Measurements from ENCODE around the gene CCNDBP1. TPM values are rescaled to one million over a fixed set of nuclear protein-coding genes. Genes with fewer than 3 reads are reported as not detected.

Gene CCNDBP1
- total RNA-seq, 1 donor from 2014 or later = 86.8 TPM

DNA sequence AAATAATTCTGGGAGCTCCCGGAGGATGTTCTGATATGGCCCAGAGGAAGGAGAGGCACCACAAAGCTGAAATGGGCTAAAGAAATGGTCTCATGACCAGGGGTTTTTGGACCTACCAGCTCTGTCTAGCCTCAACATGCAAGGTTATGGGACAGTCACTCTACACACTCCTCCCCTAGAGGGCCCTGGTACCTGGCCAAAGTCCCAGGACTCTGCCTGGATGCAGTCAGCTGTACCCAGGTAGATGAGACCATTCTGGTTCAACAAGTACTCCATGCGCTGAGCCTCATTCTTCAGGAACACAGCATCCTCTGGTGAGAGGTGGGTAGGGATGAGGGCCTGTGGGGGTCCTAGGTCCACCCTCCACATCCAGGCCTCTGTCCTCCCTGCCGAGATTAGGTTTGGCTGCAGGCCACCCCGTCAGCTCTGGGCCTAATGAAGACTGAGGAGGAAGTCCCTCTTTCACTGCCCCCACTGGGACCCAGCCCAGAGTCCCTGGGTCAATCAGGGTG lies 26.1 kb downstream of the CCNDBP1 start:
- TF ChIP-seq, protein P1, sequence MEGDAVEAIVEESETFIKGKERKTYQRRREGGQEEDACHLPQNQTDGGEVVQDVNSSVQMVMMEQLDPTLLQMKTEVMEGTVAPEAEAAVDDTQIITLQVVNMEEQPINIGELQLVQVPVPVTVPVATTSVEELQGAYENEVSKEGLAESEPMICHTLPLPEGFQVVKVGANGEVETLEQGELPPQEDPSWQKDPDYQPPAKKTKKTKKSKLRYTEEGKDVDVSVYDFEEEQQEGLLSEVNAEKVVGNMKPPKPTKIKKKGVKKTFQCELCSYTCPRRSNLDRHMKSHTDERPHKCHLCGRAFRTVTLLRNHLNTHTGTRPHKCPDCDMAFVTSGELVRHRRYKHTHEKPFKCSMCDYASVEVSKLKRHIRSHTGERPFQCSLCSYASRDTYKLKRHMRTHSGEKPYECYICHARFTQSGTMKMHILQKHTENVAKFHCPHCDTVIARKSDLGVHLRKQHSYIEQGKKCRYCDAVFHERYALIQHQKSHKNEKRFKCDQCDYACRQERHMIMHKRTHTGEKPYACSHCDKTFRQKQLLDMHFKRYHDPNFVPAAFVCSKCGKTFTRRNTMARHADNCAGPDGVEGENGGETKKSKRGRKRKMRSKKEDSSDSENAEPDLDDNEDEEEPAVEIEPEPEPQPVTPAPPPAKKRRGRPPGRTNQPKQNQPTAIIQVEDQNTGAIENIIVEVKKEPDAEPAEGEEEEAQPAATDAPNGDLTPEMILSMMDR (IDR thresholded peaks at IDR 0.05; ENCODE audit: partially characterized antibody, unreplicated experiment) = no peak
- H3K4me1 Mint-ChIP-seq (ENCODE audit: low read depth, unreplicated experiment) = no peaks in the 10 kb centered on the region
- DNase-seq = no peak
- H3K27ac Mint-ChIP-seq (ENCODE audit: unreplicated experiment) = no peak overlapping the region
- H3K36me3 Mint-ChIP-seq (ENCODE audit: unreplicated experiment) = no peaks in the 10 kb centered on the region
- H3K4me3 Mint-ChIP-seq (ENCODE audit: unreplicated experiment) = no peak overlapping the region
- H3K9me3 Mint-ChIP-seq (ENCODE audit: unreplicated experiment) = no peaks in the 10 kb centered on the region
- peaks cover 5% of the 10 kb centered on the region for H3K27me3 Mint-ChIP-seq (ENCODE audit: unreplicated experiment)

DNA sequence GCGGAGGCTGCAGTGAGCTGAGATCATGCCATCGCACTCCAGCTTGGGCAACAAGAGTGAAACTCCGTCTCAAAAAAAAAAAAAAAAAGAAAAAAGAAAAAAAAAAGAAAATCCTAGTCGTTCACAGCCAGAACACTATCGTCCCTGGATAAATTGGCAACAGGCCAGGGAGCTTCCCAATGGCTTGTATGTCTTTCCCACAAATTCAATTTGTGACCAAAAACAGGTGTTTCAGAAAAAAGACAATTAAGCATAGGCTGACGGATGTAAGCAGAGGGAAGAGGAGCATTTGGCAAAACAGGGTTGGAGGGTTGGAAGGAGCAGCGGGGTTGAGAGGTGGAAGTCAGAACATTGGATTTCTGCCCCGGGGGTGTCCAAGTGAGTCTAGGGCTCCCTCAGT lies 27.1 kb downstream of the CCNDBP1 start:
- Mint-ChIP-seq H3K27ac (ENCODE audit: unreplicated experiment) (no peak overlapping the region), H3K9me3 (ENCODE audit: unreplicated experiment) (no peaks in the 10 kb centered on the region), H3K27me3 (ENCODE audit: unreplicated experiment) (peaks cover 4% of the 10 kb centered on the region), H3K36me3 (ENCODE audit: unreplicated experiment) (no peaks in the 10 kb centered on the region), H3K4me1 (ENCODE audit: low read depth, unreplicated experiment) (no peaks in the 10 kb centered on the region), H3K4me3 (ENCODE audit: unreplicated experiment) (no peak overlapping the region)
- TF ChIP-seq, protein P1 (IDR thresholded peaks at IDR 0.05; ENCODE audit: partially characterized antibody, unreplicated experiment) = no peak
- no peak for DNase-seq

DNA sequence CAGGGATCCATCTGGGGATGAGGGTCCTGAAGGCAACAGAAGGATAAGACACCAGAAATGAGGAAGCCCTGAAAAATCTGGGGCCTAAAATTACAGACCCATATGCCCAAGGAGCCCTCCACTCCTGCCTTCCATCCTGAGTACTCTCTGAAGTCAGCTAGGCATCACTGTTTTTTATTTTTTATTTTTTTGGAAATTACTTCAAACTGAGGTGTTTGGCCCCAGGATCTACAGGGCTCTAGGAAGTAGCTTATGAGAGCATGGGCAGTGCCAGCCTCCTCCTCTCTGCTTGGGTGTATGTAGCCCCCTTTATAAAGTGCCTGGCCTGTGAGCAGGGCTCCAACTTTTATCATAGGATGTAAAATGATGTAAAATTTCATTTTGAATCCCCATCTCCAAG lies 27.7 kb downstream of the CCNDBP1 start:
- Mint-ChIP-seq H3K36me3 (ENCODE audit: unreplicated experiment) (no peaks in the 10 kb centered on the region), H3K4me1 (ENCODE audit: low read depth, unreplicated experiment) (no peaks in the 10 kb centered on the region), H3K27ac (ENCODE audit: unreplicated experiment) (no peak overlapping the region), H3K4me3 (ENCODE audit: unreplicated experiment) (no peak overlapping the region), H3K9me3 (ENCODE audit: unreplicated experiment) (no peaks in the 10 kb centered on the region), H3K27me3 (ENCODE audit: unreplicated experiment) (peaks cover 4% of the 10 kb centered on the region)
- TF ChIP-seq, protein P1 (IDR thresholded peaks at IDR 0.05; ENCODE audit: partially characterized antibody, unreplicated experiment) = no peak
- no peak for DNase-seq

DNA sequence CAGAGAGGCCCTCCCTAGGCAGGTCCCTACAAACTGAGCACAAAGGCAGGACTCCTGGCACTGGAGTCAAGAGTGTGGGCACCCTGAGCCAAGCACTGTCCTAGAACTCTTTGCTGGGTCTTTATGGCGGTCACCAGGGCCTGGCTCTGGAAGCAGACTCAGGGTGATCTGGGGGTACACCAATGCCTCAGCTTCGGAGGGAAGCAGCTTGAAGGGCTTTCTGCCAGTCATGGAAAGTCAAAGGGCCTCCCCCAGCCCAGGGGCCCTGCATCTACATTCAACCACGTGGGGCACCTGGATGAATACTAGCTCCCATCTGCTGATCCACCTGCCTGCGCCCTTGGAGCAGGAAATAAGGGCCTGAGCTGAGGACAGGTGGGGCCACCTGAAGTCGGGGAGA lies 28.3 kb downstream of the CCNDBP1 start:
- no peaks in the 10 kb centered on the region for H3K4me1 Mint-ChIP-seq (ENCODE audit: low read depth, unreplicated experiment)
- no peaks in the 10 kb centered on the region for H3K36me3 Mint-ChIP-seq (ENCODE audit: unreplicated experiment)
- TF ChIP-seq, protein P1 (IDR thresholded peaks at IDR 0.05; ENCODE audit: partially characterized antibody, unreplicated experiment) = no peak
- no peak overlapping the region for H3K4me3 Mint-ChIP-seq (ENCODE audit: unreplicated experiment)
- no peaks in the 10 kb centered on the region for H3K9me3 Mint-ChIP-seq (ENCODE audit: unreplicated experiment)
- DNase-seq = no peak
- no peak overlapping the region for H3K27ac Mint-ChIP-seq (ENCODE audit: unreplicated experiment)
- peaks cover 5% of the 10 kb centered on the region for H3K27me3 Mint-ChIP-seq (ENCODE audit: unreplicated experiment)

DNA sequence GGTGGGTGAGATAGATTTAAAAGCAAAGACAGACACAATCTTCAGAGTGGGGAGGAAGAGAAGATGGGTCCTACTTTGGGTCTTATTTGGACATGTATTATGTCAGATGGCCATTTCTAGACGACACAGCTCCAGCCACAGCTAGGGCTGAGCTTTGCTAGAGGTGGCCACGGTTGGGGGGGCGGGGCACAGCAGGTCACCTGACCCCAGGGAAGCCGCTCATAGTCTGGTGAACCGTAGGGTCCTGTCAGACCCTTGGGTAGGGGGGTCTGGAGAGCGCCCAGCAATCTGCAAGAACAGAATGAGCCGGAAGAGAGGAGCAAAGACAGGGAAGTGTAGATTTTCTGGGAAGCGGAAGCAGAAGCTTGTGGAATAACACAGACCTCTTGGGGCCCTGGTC lies 29.0 kb downstream of the CCNDBP1 start:
- H3K9me3 Mint-ChIP-seq (ENCODE audit: unreplicated experiment) = no peaks in the 10 kb centered on the region
- no peaks in the 10 kb centered on the region for H3K4me1 Mint-ChIP-seq (ENCODE audit: low read depth, unreplicated experiment)
- no peak for DNase-seq
- no peaks in the 10 kb centered on the region for H3K36me3 Mint-ChIP-seq (ENCODE audit: unreplicated experiment)
- H3K4me3 Mint-ChIP-seq (ENCODE audit: unreplicated experiment) = no peak overlapping the region
- TF ChIP-seq, protein P1 (IDR thresholded peaks at IDR 0.05; ENCODE audit: partially characterized antibody, unreplicated experiment) = no peak
- H3K27me3 Mint-ChIP-seq (ENCODE audit: unreplicated experiment) = peaks cover 4% of the 10 kb centered on the region
- H3K27ac Mint-ChIP-seq (ENCODE audit: unreplicated experiment) = no peak overlapping the region
